AG08396 (cell line): ENCODE measurements around the gene CFL1.
A peak's percentile ranks its signal among the peaks of the same experiment; 100 is the strongest.

Source experiments
- DNase-seq: peaks from one replicate; pipeline ENCODE4 v3.0.0; 2012; ENCODE audit warnings: low spot score, mixed read lengths

Gene CFL1

DNA sequence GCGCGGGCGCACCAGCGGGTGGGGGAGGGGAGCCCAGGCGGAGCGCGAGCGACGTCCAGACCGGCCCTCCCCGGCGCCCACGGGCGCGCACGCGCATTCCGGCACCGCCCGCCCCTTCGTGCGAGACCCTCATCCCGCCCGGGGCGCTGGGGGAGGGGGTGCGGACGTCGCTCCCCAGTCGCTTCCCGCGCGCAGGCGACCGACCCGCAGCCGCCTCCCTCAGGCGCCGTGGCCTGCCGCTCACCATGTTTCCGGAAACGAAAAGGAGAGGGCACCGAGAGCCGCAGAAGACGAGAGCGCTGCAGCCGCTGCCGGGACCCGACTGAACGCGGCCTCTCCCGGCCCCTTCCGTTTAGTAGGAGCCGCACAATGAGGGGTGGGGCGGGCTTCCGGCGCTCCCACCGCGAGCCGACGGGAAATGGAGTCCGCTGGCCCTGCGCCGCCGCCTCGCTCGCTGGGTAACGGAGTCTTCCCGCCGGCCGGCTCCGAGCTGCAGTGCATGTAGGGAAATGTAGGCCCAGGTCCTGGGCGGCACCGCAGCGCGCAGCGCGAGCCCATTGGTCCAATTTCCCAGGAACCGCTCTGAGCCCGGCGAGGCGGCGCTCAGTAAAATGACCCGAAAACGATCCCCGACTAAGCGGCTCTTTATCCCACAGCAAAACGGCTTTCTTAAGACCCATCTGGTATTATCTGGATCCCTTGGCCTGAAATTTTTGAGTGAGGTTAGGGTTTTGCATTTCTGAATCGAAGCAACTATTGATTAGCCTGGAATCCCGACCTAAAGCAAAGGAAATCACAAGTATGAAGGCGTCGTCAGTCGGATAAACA lies at the start of gene CFL1:
Gene CFL1, minus strand, starts transcription at position 328 of the 828 bp plus-strand sequence. Its CDS starts 81 bp downstream, at position 247.
- peak; percentile 93 for DNase-seq

DNA sequence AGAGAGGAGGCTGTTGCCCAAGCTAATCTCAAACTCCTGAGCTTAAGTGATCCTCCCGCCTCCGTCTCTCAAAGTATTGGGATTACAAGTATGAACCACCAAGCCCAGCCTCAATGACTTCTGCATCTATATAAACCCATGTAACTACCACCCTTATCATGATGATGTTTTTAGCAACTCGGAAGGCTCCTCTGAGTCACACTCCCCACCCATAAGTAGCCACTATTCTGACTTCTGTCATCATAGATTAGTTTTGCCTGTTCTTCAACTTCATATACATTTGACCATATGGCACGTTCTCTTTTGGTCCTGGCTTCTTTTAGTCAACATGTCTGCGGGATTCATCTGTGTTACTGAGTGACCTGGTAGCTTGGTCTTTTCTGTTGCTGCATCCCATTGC lies 48.6 kb upstream of the CFL1 start:
- no peak for DNase-seq

DNA sequence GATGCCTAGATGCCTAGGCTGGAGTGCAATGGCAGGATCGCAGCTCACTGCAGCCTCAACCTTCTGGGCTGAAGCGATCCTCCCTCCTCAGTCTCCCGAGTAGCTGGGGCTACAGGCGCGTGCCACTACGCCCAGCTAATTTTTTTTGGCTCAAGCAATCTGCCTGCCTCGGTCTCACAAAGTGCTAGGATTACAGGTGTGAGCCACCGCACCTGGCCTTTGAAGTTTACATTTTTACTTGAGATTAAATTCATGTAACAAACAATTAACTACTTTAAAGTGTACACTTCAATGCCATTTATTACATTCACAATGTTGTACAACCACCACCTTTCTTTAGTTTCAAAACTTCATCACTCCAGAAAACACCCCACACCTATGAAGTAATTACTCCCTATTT lies 45.7 kb upstream of the CFL1 start:
- no peak for DNase-seq

DNA sequence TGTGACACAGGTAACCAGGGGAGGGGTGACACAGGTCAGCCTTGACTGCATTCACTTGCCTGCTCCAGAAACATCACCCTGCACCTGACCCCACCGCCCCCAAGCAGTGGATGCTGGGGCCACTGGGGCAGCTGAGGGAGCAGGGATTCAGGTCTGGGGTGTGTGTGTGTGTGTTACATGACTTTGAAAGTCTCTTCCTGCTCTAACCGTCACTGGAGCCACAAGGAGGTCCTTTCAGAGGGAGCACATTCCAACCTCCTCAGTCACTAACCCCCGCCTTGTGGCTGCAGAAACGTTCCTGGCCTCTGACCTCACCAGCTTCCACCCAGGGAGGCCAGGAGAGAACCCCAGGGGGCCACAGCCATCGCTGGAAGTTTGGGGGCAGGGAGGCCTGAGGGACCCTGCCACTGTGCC lies 45.1 kb upstream of the CFL1 start:
- peak; percentile 85 for DNase-seq

DNA sequence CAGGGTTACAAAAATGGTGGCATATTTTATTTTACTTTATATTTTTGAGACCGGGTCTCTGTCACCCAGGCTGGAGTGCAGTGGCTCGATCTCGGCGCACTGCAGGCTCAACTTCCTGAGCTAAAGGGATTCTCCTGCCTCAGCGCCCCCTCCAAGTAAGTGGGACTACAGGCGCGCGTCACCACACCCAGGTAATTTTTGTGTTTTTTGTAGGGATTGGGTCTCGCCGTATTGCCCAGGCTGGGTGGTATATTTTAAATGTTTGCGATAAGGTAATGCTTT lies 42.9 kb upstream of the CFL1 start:
- DNase-seq = no peak

DNA sequence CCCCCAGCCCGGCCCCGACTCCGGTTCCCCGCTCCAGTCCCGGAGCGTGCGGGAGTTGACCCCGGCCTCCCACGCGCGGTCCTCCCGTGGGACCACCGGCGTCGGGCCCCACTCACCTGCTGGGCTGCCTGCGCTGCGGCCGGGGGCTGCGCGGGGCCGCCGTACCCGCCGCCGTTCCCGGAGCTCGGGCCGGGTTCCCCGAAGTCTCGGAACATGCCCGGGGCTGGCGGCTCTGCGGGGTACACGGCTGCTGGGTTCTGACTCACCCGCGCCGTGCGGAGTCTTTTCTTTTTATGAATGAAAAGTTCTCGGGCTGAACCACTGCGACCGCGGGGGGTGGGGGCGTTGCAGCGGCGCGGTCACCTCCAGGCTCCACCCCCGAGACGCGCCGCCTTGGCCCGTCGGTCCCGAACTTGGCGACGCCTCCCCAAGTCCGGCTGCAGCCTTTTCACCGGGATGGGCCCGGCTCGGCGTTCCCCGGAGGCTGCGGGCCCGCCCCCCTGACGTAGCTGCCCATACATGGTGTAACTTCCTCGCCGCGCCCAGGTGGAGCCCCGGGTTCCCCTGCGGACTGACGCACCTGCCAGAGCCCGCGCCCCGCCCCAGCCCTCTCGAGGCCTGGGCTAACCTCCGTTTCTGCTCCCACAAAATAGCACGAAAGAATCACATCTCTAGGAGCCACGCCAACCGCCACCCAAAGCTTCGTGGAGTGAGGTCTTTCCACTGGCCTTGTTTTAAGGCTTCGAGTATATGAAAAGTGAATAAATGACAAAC lies 42.3 kb upstream of the CFL1 start, which contains the start of gene FOSL1:
Gene FOSL1, minus strand, starts transcription at position 264 of the 774 bp plus-strand sequence. Its CDS starts 49 bp downstream, at position 215.
- DNase-seq = peak; percentile 95

DNA sequence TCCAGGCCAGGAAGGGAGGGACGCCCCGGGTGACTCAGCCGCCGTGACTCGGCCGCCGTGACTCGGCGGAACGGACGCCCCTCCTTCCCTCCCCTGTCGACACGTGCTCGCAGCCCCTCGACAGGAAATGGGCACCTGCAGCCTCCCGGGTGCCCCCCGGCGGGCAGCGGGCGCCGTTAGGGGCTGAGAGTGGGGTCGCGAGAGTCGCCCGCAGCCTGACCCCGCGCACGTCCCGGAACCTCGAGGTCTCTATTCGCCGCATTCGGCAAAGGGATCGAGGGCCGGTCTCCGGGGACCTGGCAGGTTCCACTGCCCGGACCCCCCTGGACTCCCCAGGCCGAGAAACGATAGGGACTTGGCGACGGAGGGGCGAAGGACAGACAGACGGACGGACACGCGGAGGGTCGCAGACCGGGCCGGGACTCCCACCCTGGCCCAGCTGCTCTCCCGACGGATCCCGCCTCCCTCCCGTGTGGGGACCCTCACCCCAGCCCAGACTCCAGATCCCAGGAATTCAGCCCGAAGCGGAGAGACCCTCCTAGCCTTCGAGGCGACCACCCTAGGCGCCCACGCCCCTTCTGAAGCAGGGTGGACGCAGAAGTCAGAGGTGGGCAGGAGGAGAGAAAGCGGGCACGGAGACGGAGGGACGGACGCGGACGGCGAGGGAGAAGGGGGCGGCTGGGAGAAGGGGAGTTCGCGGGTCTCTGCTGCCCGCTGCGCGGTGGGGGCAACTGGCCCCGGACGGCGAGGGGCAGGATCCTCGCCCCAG lies 41.6 kb upstream of the CFL1 start:
- DNase-seq = peak; percentile 86

DNA sequence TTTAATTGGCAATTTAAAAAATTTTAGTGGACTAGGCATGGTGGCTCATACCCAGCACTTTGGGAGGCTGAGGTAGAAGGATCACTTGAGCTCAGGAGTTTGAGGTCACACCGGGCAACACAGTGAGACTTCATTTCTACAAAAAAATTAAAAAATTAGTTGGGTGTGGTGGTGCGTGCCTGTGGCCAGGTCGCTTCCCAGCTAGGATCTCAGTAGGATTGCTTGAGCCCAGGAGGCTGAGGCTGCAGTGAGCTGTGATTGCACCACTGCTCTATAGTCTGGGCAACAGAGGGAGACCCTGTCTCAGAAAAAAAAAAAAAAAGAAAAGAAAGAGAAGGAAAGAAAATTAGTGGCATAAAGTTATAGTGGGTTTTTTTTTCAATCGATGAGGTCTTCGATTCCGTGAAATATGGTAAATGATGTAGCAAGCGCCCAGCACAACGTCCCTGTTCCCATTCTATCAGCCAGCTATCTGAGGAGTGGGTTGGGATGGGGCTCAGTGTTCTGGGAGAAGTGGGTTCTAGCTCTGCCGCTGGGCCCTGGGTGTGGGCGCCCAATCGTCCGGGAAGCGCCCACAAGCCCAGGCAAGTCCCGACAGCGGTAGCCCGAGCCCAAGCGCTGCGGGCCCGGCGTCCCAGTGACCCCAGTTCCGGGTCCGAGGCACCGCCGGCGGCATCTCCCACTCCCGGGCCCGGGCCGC lies 40.8 kb upstream of the CFL1 start:
- DNase-seq = no peak

DNA sequence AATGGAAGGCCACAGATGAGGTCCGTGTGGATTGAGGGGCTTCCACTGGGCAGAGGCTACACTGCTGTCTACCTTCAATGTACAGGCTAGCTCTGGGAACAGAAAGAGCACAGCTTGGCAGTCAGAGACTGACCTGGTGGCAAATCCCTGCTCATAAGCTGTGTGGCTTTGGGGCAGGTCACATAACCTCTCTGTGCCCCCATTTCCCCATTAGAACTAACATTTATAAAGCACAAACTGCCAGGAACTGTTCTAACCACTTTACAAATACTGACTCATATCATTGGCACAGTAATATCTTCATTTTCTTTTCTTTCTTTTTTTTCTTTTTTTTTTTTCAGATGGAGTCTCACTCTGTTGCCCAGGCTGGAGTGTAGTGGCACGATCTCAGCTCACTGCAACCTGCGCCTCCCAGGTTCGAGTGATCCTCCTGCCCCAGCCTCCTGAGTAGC lies 39.1 kb upstream of the CFL1 start:
- DNase-seq = no peak

DNA sequence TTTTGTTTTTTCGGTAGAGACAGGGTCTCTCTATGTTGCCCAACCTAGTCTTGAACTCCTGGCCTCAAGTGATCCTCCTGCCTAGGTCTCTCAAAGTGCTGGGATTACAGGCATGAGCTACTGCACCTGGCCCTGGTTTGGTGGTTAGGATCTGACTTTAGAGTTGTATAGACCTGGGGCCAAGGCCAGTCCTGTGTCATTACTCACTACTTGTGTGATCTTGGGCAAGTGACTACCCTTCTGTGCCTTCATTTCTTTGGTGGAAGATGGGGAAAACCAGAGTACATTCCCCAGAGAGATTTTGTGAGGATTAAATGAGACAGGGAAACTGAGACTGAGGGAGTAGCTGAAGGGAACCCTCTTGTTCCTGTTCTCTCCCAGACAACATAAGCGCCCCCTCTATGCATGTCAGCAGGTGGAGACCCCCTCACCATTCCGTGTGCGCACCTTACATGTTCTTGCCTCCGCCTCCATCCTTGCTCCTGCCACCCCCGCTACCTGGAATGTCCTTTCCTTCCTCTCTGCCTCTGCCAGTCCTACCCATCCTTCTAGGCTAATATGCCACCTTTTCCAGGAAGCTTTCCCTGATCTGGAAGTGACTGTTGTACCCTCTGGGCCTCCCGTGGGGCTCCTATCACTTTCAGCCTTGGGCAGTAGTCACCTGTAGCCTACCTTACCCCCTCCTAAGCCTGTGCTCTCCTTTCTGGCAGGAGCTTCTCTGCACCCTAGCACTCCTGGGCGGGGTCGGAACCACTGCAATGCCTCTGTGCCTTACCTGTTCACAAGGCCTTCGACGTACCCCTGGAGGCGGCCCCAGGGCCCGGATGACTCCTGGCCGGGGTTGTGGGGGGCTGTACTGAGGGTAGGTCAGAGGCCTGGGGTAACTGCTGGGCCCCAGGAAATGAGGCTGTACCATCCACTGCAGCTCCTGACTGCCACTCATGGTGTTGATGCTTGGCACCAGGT lies 38.3 kb upstream of the CFL1 start:
- no peak for DNase-seq

DNA sequence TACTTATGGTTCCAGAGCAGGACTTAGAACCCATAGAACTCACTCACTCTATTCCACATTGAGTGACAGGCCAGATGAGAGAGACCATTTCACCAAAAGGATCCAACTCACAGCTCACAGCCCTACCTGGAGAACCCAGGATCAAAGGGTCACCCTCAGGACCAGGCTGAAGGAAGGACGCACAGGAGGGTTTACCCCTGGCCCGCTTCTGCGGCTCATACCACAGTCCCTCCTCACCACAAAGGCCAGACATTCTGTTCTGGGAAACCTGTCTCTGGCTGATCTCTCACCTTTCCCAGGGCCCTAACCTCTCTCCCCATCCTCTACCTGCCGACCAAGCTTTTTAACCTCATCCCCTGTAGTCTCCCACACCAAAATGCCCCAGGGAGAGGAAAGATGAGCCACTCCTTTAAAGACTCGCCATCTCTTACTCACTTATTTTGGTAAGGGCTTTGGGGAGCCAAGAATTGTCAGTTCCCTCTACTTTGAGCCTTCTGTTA lies 37.6 kb upstream of the CFL1 start:
- no peak for DNase-seq

DNA sequence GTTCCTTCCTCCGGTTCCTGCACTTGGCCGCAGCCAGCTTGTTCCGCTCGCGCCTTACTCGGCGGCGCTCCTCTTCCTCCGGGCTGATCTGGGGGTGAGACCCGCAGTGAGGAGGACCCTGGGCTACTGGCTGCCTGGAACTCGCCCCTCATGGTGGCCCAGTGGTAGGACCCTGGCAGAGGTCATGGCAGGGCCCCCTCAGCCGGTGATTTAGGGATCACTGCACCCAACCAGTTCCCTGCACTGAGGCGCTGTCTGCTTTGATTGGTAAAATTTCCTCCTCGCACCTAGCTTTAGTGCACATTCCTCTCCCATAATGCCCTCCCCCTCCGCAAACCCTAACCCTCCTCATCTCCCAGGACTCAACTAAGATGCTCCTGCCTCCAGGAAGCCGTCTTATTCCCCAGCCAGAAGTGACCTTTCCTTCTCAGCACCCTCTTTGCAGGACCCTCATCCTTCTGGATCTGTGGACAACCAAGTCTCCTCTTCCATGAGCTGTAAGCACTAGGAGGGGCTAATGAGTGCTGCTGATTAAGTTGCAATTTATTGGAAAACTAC lies 36.1 kb upstream of the CFL1 start:
- no peak for DNase-seq

DNA sequence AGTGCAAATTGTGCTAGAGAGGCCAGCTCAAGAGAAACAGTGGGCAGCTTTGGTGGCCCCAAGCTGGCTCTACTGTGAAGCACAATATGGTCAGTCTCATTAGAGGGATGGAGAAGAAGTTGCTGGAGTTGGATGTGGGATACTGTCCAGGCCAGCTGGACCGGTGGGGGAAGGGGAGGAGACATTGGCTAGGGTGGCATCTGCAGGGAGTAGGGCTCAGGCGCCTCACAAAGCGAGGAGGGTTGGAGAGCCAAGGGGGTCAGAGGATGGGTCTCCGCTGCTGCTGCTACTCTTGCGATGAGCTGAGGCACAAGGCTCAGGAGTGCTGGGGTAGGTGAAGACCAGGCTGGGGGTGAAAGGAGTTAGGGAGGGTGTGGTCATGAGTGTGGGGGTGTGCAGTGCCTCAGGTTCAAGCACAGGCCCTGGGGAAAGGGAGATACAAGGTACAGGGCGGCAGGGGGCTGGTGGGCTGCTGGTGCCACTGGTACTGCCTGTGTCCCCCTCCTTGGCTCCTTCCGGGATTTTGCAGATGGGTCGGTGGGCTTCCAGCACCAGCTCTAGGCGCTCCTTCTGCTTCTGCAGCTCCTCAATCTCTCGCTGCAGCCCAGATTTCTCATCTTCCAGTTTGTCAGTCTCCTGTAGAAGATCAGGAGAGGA lies 34.8 kb upstream of the CFL1 start:
- DNase-seq = no peak

DNA sequence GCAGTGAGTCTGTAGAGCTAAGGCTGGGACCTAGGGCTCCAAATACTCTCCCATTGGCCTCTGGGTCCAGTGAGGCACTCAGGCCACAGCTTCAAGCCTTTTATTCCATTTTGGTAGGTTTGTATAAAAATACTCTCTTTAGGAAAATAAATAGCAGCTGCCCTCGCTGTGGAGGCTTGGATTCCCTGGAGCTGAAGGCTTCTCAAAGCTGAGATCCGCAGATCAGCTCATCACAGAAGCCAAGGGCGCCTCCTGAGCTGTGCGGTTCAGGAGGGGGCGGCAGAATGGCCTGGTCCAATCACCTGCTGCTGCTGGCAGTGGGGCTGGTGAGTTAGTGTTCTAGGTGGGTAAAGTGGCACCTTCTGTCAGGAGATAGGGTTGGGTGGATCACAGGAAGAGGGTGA lies 34.2 kb upstream of the CFL1 start:
- peak; percentile 35 for DNase-seq

DNA sequence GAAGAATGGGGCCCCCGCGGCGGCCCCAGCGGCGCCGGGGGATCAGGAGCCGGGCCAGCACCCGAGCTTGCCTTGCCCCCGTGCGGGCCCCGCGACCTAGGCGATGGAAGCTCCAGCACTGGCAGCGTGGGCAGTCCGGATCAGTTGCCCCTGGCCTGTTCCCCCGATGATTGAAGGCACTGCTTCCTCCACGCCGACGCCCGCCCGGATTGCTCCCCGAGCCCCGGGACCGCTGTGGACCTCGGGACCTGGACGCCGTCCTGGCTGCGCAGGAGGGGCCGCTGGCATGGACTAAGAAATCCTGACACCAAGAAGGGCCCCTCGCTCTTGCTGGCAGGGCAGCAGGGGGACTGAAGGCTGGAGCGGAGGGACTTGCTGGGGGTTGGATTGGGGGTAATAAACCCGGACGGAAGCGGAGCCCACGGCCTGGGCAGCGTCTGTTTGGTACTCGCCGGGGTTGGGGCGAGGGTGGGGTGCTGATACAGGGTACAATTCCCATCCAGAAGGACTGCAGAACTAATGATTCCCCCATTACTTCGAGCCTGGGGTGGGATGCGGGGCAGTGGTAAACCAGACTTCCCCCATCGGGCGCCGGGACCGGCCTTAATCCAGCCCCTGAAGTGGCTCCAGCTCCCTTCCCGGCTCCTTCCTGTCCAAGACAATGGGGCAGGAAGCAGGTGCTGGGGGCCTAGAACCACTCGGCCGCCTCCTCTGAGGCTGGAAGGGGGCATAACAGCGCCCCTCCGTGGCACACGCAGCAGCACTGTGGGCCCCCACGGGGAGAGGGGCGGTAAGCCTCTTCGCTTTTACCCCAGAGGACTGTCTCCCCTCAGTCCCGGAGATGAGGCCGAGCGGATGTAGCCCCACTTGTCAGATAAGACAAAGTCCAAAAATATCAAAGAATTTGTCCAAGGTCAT lies 33.5 kb upstream of the CFL1 start:
- DNase-seq = peak; percentile 46

DNA sequence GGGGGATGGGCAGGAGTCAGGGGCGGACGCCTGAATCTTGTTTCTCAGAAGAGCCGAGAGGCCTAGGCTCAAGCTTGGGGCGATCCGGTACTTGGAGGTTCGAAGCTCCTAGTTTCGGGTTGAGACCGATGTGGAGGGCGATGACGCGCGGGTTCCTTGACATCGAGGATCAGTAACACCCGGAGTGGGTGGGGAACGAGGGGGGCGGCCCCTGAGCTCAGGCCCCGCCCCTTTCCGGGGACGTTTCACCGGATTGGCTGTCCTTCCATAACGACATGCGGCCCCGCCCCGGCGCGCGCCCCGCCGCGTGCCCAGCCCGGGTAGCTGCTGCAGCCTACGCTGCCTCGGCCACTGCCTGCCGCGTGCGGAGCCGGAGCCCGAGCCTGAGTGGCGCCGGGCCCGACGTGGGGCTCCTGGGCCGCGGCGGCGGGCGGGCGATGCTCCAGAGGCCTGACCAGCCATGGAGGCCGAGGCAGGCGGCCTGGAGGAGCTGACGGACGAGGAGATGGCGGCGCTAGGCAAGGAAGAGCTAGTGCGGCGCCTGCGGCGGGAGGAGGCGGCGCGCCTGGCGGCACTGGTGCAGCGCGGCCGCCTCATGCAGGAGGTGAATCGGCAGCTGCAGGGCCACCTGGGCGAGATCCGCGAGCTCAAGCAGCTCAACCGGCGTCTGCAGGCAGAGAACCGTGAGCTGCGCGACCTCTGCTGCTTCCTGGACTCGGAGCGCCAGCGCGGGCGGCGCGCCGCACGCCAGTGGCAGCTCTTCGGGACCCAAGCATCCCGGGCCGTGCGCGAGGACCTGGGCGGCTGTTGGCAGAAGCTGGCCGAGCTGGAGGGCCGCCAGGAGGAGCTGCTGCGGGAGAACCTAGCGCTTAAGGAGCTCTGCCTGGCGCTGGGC lies 32.6 kb upstream of the CFL1 start, which contains the start of gene CCDC85B:
Gene CCDC85B, plus strand, starts transcription at position 350 of the 895 bp plus-strand sequence. Its CDS starts 111 bp downstream, at position 461.
- peak; percentile 94 for DNase-seq

DNA sequence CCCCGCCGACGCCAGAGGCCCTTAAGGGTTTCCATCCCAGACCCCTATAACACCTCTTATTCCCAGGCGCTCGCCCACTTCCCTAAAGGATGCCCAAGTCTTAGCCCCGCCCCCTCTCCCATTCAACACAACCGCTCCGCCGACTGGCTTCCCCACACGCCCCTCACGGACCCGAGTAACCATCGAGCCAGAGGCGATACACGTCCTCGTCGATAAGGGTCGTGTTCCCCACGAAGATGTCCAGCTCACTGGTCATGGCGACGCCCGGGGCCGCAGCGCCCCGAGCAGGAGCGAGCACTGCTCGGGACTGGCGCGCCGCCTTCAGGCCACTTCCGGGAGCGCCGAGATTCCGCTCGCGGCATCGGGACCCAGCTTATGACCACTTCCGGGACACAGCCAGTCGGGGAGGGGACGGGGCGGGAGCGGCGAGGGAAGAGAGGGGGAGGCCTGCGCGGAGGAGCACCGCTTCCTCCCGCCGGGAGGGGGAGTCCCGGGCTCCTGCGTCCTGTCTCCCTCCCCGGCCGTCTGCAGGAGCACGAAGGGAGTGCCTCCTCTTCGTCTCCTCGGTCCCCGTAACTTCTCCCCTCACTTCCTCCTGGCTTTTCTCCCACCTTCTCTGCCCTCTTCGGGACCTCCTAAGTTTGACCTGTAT lies 30.3 kb upstream of the CFL1 start, which contains the start of gene FIBP:
Gene FIBP, minus strand, starts transcription at position 309 of the 652 bp plus-strand sequence. Its CDS starts 53 bp downstream, at position 256.
- DNase-seq = peak; percentile 95
